ACC112 (cell line): ENCODE results near the gene ACTR2.

Source experiments
- H2AFZ ChIP-seq: fragments of 200-600 bp; sonication (generic); one replicate; pipeline ENCODE4 v1.6.0; 2017; ENCODE audit warnings: antibody characterized with exemption, low read length; ENCODE audit not compliant: unreplicated experiment
- H3K27ac ChIP-seq: fragments of 200-600 bp; sonication (generic); 2 replicates; pipeline ENCODE4 v1.5.1; 2014; ENCODE audit warnings: low read depth, mild to moderate bottlenecking, antibody characterized with exemption, low read length, moderate library complexity
- H3K27me3 ChIP-seq: fragments of 200-600 bp; sonication (generic); 2 replicates; pipeline ENCODE4 v1.6.1; 2014; ENCODE audit warnings: mild to moderate bottlenecking, antibody characterized with exemption, low read length, moderate library complexity, mixed read lengths; ENCODE audit not compliant: insufficient read depth
- H3K36me3 ChIP-seq: fragments of 200-600 bp; sonication (generic); 2 replicates; pipeline ENCODE4 v1.6.1; 2016; ENCODE audit warnings: mild to moderate bottlenecking, antibody characterized with exemption, low read length, moderate library complexity, mixed read lengths; ENCODE audit not compliant: insufficient read depth
- H3K4me1 ChIP-seq: fragments of 200-600 bp; sonication (generic); one replicate; pipeline ENCODE4 v1.6.1; 2016; ENCODE audit warnings: low read length, mixed read lengths; ENCODE audit not compliant: insufficient read depth, unreplicated experiment, control insufficient read depth
- H3K4me3 ChIP-seq: fragments of 200-600 bp; sonication (generic); 2 replicates; pipeline ENCODE4 v1.5.1; 2014; ENCODE audit warnings: mild to moderate bottlenecking, low read depth, low read length
- H3K79me2 ChIP-seq: fragments of 200-600 bp; sonication (generic); one replicate; pipeline ENCODE4 v1.6.0; 2016; ENCODE audit warnings: low read length; ENCODE audit not compliant: control insufficient read depth, unreplicated experiment, insufficient read depth

The ACTR2 gene

DNA sequence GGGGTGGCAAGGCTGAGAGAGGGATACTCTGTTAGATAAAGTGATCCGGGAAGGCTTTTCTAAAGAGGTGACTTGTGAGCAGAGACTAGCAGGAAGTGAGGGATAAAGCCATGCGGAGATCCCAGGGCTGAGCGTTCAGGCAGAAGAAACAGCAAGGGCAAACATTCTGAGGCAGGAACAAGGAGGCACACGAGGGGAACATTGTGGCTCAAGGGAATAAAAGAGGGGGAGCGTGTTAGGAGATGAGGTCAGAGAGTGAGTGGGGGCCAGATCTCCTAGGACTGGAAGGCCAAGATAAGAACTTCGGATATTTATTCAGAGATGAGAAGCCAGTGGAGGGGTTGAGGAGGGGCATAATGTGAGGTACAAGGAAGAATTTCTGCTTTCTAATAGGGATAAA lies 67.1 kb downstream of the ACTR2 start:
- no peak overlapping the region for H3K4me3 ChIP-seq
- H3K27ac ChIP-seq: no peak overlapping the region
- no peaks in the 10 kb centered on the region for H3K79me2 ChIP-seq
- H2AFZ ChIP-seq: no peak overlapping the region
- no peaks in the 10 kb centered on the region for H3K27me3 ChIP-seq
- no peaks in the 10 kb centered on the region for H3K36me3 ChIP-seq
- peaks cover 5% of the 10 kb centered on the region for H3K4me1 ChIP-seq

DNA sequence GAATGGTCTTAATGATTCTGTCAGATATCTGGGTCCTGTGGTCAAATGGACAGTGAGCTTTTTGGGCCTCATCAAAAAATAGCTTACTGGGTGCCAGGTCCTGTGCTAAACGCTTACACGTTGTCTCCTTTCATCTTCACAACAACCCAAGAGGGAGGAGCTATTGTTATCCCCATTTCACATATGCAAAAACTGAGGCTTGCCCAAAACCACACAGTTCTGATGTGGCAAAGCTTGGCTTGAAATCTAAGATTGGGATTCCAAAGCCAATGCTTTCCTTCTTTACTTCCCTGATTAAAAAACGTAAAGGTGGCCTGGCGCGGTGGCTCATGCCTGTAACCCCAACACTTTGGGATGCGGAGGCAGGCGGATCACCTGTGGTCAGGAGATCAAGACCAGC lies 69.3 kb downstream of the ACTR2 start:
- no peaks in the 10 kb centered on the region for H3K79me2 ChIP-seq
- no peak overlapping the region for H2AFZ ChIP-seq
- H3K4me1 ChIP-seq: peaks cover 25% of the 10 kb centered on the region
- H3K36me3 ChIP-seq: no peaks in the 10 kb centered on the region
- H3K27ac ChIP-seq: no peak overlapping the region
- no peaks in the 10 kb centered on the region for H3K27me3 ChIP-seq
- H3K4me3 ChIP-seq: no peak overlapping the region

DNA sequence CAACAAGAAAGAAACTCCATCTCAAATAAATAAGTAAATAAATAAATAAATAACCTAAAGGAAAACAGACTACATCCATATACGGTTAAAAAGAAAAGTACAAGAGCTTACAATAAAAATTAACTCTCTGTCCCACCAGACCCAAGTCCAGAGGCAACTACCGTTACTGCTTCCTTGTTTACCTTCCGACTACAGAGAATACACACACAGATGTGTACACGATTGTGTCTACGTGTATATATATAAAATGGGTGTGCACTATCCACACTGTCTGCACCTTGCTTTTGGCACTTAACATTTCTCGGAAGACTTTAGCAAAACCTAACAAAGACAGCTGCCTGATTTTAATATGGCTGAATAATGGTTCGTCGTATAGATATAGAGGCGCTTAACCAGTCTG lies 69.9 kb downstream of the ACTR2 start:
- no peak overlapping the region for H3K4me3 ChIP-seq
- peaks cover 31% of the 10 kb centered on the region for H3K4me1 ChIP-seq
- no peaks in the 10 kb centered on the region for H3K79me2 ChIP-seq

DNA sequence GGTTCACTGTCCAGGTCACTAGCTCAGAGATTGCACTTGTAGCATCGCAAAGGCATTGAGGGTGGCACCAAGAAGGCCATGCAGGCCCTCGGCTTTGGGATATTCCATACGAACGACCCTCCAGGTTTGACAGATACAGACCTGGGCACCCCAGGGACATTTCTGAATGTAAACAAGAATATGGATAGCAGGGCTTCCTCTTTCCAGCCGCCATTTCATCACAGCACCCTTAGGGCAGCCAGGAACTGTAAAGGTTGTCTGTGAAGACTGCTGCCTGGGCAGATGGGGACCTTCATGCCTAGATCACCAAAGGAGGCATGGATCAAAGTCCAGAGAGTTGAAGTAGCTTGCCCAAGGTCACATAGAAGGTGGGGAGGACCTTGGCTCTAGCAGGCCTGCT lies 70.5 kb downstream of the ACTR2 start:
- Histone ChIP-seq H3K27ac (no peak overlapping the region), H3K36me3 (no peaks in the 10 kb centered on the region), H3K27me3 (no peaks in the 10 kb centered on the region), H3K79me2 (no peaks in the 10 kb centered on the region), H2AFZ (no peak overlapping the region), H3K4me3 (no peak overlapping the region), H3K4me1 (peaks cover 31% of the 10 kb centered on the region)

More for the DNA sequence above, 69.9 kb downstream of the ACTR2 start:
- H3K27me3 ChIP-seq: no peaks in the 10 kb centered on the region
- H3K36me3 ChIP-seq: no peaks in the 10 kb centered on the region
- H3K27ac ChIP-seq: no peak overlapping the region
- H2AFZ ChIP-seq: no peak overlapping the region

DNA sequence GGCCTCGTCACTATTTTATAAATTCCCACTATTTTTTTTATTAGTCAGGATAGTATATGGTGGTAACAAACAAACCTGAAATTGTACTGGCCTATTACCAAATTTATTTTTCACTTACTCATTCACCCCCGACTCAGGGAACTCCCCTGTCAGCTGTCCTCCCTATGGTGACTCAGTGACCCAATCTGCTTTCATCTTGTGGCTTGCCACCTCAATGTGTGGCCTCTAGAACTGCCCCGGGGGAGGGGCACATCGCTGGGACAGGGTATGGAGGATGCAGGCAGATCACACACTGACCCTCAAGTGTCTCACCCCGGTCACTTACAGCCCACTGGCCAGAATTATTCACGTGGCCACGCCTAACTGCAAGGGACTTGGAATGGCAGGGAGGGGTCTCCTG lies 71.6 kb downstream of the ACTR2 start:
- Histone ChIP-seq H3K4me3 (peak overlapping the region; percentile 38; the same call in 1 of the 2 replicates), H3K4me1 (peaks cover 31% of the 10 kb centered on the region), H3K27ac (peak overlapping the region; percentile 91), H3K36me3 (no peaks in the 10 kb centered on the region), H2AFZ (no peak overlapping the region), H3K79me2 (no peaks in the 10 kb centered on the region), H3K27me3 (no peaks in the 10 kb centered on the region)

DNA sequence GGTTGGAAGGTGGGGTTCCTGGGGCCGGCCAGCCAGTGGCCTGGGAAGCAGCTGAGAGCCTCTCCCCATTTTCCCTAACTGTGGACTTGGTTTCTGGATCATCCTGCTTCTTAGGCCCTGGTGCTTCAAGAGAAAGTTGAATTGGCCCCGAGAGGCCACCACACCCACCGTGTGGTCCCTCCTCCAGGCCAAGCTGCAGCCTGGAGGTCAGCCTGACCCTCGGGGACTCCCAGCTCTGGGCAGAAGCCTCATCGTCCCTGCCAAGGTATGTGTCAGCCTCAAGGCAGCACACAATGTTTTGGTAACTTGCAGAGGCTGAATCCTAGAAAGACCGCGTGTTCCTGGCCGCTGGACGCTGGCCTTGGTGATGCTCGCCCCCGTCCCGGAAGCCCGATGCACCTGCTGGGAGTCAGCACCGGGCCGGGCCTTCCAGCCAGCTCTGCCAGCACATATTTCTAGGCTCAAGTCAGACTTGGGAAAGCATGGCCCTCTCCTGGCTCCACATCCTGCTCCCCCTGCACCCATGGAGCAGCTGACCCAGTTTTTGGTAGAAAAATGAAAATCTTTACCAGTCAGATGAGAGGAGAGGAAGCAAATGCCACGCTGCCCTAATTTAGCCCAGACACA lies 72.6 kb downstream of the ACTR2 start:
- Histone ChIP-seq H3K27ac (peak overlapping the region; percentile 91), H2AFZ (no peak overlapping the region), H3K4me3 (peak overlapping the region; percentile 38), H3K79me2 (no peaks in the 10 kb centered on the region), H3K36me3 (no peaks in the 10 kb centered on the region), H3K27me3 (no peaks in the 10 kb centered on the region), H3K4me1 (peaks cover 31% of the 10 kb centered on the region)

DNA sequence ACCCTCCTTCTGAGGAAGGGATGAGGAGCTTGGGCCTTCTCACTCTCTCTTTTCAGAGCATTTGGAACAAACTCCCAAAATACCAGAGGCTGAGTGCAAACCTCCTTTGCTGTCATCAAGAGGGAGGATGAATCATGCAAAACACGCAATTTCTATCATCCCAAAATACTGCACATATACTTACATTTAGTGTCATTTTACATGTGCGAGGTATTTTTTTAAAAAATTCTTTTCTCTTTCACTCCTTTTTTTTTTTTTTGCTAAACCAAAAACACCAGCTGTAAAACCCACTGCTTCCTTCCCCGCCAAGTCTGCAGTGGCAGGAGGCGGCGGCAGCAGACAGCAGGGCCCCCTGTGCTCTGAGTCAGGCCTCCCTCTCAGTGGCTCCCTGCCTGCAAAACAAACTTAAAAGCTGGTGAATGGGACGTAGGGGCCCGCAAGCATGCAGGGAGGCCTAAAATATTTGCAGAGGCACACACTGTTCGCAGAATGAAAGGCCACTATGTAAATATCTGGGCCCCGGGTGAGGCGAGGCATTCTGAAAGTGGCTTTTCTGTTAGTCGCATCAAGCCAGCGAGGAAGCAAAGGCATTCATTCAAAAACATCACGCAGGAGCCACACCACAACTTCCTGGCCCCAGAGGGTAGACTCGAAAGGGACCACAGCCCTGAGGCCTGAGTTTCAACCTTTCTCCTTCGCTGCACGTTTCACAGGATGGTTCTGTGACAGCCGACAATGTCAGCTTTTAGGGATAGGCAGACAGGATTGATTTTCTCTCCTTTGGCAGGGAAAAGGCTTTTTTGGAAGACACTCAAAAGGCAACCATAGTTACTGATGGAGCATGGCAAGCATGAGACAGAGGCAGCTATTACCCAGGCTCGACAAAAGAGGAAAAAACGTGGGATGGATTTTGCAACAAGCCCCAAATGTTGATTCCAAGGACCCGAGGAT lies 73.4 kb downstream of the ACTR2 start:
- H2AFZ ChIP-seq: no peak overlapping the region
- H3K36me3 ChIP-seq: no peaks in the 10 kb centered on the region
- H3K27ac ChIP-seq: peak overlapping the region; percentile 91
- no peaks in the 10 kb centered on the region for H3K79me2 ChIP-seq
- peak overlapping the region; percentile 38 for H3K4me3 ChIP-seq
- H3K4me1 ChIP-seq: peaks cover 31% of the 10 kb centered on the region
- no peaks in the 10 kb centered on the region for H3K27me3 ChIP-seq

DNA sequence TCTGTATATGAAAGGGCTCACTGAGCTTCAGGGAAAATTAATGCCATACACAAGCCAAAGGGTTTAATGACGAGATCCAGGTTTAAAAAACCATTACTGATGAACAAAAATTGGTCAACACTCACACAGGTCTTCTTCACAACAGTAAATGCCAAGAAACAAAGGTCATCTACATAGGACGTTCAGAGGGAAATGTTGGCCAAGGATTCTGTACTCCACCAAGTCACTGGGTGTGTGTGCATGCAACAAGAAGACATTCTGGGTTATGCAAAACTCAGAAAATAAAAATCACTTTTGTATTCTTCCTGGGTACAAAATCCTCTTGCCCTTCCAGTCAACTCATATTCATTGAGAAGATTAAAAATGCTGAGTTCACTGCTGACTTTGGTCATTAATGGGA lies 78.3 kb downstream of the ACTR2 start:
- H3K27me3 ChIP-seq: no peaks in the 10 kb centered on the region
- H3K79me2 ChIP-seq: no peaks in the 10 kb centered on the region
- no peak overlapping the region for H3K27ac ChIP-seq
- H3K4me3 ChIP-seq: no peak overlapping the region
- peaks cover 25% of the 10 kb centered on the region for H3K4me1 ChIP-seq
- H2AFZ ChIP-seq: no peak overlapping the region
- H3K36me3 ChIP-seq: peaks cover 3% of the 10 kb centered on the region; the same call in 1 of the 2 replicates

DNA sequence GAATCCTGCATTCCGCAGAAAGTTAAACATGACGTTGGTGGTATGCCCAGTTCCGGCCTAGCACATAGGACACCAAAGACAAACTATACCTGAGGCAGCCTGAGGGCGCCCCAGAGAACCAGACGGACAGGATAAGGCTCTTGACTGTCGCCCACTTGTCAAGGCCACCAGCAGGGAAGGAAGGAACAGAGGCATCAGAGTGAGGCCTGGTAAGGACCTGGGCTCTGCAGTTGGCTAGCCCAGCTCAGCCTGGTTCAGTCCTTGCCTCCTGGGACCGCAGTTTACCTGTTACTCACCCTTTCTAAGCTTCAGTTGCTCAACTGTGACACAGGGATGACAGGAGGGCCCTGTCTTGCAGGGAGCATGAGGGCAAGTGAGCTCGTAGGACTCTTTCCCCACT lies 82.1 kb downstream of the ACTR2 start:
- Histone ChIP-seq H3K36me3 (peaks cover 8% of the 10 kb centered on the region; the same call in 1 of the 2 replicates), H3K4me1 (peaks cover 8% of the 10 kb centered on the region), H3K27me3 (no peaks in the 10 kb centered on the region), H3K4me3 (no peak overlapping the region), H3K79me2 (no peaks in the 10 kb centered on the region), H3K27ac (no peak overlapping the region), H2AFZ (no peak overlapping the region)

DNA sequence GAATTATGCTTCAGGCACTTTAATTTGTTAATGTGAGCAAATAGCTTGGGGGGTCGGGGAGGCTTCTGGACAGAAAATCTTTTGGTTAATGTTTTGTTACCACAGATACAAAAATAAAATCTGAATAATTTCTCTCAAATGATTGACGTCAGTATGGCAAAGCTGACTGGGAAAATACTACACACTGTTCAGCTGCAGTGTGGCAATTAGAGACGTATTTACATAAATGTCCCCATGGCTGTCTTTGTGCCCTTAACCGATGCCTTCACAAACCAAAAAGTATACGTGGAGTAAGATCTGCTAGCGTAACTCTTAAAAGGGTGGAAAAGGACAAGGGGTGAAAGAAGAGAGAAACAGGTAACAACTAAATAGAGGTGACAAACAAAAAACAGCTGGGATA lies 83.4 kb downstream of the ACTR2 start:
- no peaks in the 10 kb centered on the region for H3K27me3 ChIP-seq
- peaks cover 8% of the 10 kb centered on the region for H3K4me1 ChIP-seq
- no peak overlapping the region for H3K27ac ChIP-seq
- peaks cover 10% of the 10 kb centered on the region for H3K36me3 ChIP-seq
- no peak overlapping the region for H3K4me3 ChIP-seq
- H2AFZ ChIP-seq: no peak overlapping the region
- no peaks in the 10 kb centered on the region for H3K79me2 ChIP-seq

DNA sequence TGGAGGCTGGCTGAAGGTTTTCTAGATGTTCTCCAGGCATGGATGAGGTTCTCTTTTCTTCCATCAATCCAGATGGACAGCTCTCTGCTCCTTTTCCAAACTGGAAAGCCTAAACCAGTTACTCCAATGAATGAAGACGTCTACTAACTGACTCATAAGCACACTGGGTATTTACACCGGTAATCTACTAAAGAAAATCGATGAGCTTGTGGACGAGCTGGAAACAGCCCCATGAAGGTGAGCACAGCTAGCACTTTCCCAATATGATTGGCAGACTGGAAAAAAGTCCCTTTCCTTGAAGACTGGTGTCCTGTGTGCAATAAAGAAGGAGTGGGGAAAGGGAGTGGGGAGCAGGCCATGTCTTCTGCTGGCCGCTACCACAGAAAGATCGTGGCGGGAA lies 84.0 kb downstream of the ACTR2 start:
- no peak overlapping the region for H3K27ac ChIP-seq
- H3K4me1 ChIP-seq: peaks cover 8% of the 10 kb centered on the region
- H3K36me3 ChIP-seq: peaks cover 12% of the 10 kb centered on the region
- H3K27me3 ChIP-seq: no peaks in the 10 kb centered on the region
- no peak overlapping the region for H2AFZ ChIP-seq
- H3K4me3 ChIP-seq: no peak overlapping the region
- H3K79me2 ChIP-seq: no peaks in the 10 kb centered on the region
